Measurements from ENCODE around the gene FHIT.

FHIT gene

DNA sequence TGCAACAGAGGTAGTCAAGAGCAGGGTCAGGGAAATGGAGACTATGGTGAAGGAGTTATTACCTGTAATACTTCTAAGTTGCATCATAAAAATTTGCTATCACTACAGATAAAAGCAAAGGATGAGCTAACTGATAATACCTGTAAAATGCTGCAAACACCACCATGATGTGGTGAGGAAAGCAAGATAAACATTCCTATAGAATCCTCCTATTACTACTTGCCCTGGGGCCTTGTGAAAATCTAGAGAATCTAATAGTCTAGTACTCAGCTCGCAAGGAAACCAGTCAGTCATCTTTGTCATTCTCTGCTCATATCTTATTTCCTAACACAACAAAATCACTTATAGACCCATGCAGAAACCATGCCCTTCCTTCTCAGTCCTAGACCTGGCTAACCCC, 899.8 kb downstream of the FHIT start:
- intact Hi-C loops (cut with DNase I; ENCODE audit: low total_unique reads), result no loop called here
- TF ChIP-seq, protein P1, sequence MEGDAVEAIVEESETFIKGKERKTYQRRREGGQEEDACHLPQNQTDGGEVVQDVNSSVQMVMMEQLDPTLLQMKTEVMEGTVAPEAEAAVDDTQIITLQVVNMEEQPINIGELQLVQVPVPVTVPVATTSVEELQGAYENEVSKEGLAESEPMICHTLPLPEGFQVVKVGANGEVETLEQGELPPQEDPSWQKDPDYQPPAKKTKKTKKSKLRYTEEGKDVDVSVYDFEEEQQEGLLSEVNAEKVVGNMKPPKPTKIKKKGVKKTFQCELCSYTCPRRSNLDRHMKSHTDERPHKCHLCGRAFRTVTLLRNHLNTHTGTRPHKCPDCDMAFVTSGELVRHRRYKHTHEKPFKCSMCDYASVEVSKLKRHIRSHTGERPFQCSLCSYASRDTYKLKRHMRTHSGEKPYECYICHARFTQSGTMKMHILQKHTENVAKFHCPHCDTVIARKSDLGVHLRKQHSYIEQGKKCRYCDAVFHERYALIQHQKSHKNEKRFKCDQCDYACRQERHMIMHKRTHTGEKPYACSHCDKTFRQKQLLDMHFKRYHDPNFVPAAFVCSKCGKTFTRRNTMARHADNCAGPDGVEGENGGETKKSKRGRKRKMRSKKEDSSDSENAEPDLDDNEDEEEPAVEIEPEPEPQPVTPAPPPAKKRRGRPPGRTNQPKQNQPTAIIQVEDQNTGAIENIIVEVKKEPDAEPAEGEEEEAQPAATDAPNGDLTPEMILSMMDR (IDR thresholded peaks at IDR 0.05), result no peak
- no peak overlapping the region for H3K27ac ChIP-seq
- H3K4me3 ChIP-seq, result no peak overlapping the region
- H3K9me3 ChIP-seq, result no peaks in the 10 kb centered on the region
- no peak for DNase-seq
- H3K27me3 ChIP-seq, result no peaks in the 10 kb centered on the region
- no peaks in the 10 kb centered on the region for H3K36me3 ChIP-seq
- no peaks in the 10 kb centered on the region for H3K4me1 ChIP-seq

DNA sequence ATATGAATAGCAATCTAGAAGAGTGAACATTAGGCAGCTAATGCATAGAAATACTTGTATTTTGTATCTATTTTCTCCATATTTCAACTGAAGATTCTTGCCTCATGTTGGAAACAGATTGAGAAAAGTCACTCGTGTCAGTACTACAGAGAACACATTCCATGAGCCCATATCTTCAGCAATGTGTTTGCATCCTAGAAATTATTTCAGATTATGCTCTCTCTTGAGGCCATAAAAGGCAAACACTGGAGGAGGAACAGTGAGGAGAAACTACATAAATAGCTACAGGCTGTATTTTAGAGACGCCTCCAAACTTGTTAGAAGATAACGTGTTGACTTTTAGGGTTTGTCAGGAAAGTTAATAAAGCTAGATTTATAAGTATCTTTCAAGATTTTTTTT, 906.9 kb downstream of the FHIT start:
- Histone ChIP-seq H3K27ac (no peak overlapping the region), H3K4me1 (no peaks in the 10 kb centered on the region)
- intact Hi-C loops (cut with DNase I; ENCODE audit: low total_unique reads), result no loop called here

DNA sequence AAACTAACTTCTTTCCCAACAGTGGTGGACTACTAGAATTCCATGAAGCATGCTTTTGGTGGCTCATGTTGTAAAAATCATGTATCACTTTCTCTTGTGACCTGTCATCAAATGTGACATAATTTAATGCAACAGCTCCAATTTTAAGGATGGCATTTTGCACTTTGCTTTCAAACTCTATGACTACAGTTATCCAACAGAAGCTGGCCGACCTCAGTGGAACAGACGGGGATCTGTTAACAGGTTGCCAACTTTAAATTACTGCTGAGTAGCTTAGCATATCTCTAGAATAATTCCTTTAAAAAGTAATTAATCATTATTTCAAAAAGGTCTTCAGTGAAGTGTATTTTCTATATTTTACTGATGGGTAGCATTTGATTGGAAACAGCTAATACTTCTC, 907.4 kb downstream of the FHIT start:
- intact Hi-C loops (cut with DNase I; ENCODE audit: low total_unique reads), result no loop called here
- DNase-seq, result no peak

More for the DNA sequence above, 906.9 kb downstream of the FHIT start:
- H3K36me3 ChIP-seq, result no peaks in the 10 kb centered on the region
- TF ChIP-seq, protein P1 (IDR thresholded peaks at IDR 0.05), result no peak
- no peaks in the 10 kb centered on the region for H3K27me3 ChIP-seq
- H3K9me3 ChIP-seq, result no peaks in the 10 kb centered on the region
- no peak for DNase-seq
- H3K4me3 ChIP-seq, result no peak overlapping the region

DNA sequence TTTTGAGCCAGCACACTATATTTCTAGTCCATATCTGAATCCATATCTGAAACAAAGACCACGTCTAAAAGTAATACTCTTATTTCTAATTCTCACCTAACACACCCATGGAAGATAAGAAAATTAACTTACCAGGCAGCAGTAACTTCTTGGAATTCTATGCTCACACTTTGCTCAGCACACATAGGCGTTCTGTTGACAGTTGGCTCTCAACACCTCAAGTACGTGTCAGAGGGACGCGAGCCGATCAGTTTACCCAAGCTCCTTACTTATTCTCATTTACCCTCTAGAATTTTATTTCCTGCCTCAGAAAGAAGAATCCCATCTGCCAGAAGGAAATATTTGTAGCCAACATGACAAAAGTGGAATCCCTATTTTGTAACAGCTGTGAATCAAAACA, 911.9 kb downstream of the FHIT start:
- TF ChIP-seq, protein P1 (IDR thresholded peaks at IDR 0.05), result no peak

More for the DNA sequence above, 907.4 kb downstream of the FHIT start:
- no peaks in the 10 kb centered on the region for H3K36me3 ChIP-seq
- no peaks in the 10 kb centered on the region for H3K27me3 ChIP-seq
- no peak overlapping the region for H3K4me3 ChIP-seq
- no peaks in the 10 kb centered on the region for H3K4me1 ChIP-seq
- no peak overlapping the region for H3K27ac ChIP-seq
- TF ChIP-seq, protein P1 (IDR thresholded peaks at IDR 0.05), result no peak
- H3K9me3 ChIP-seq, result no peaks in the 10 kb centered on the region

DNA sequence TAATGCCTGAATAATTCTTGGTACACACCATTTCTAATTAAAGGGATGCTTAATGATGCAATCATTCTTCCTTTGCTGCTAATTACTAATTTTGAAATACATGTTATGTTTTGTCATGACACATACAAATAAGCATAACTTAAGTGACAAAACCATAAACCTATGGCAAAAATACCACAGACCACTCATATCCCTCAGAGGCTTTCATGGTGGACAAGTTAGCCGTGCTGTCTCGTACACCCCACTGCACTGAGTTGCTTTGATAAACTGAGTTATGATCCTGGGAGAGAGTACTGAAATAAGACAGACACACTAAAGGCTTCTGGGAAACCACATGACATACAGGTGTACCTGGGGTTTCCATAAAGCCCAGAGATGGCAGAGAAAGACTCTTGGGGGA, 913.8 kb downstream of the FHIT start:
- intact Hi-C loops (cut with DNase I; ENCODE audit: low total_unique reads), result no loop called here
- DNase-seq, result no peak

More for the DNA sequence above, 911.9 kb downstream of the FHIT start:
- DNase-seq, result no peak
- no peaks in the 10 kb centered on the region for H3K36me3 ChIP-seq
- no peaks in the 10 kb centered on the region for H3K27me3 ChIP-seq
- no peaks in the 10 kb centered on the region for H3K4me1 ChIP-seq
- H3K27ac ChIP-seq, result no peak overlapping the region
- H3K4me3 ChIP-seq, result no peak overlapping the region
- H3K9me3 ChIP-seq, result no peaks in the 10 kb centered on the region
- intact Hi-C loops (cut with DNase I; ENCODE audit: low total_unique reads), result no loop called here

More for the DNA sequence above, 913.8 kb downstream of the FHIT start:
- Histone ChIP-seq H3K9me3 (no peaks in the 10 kb centered on the region), H3K4me3 (no peak overlapping the region), H3K4me1 (no peaks in the 10 kb centered on the region), H3K27me3 (no peaks in the 10 kb centered on the region), H3K27ac (no peak overlapping the region), H3K36me3 (no peaks in the 10 kb centered on the region)
- TF ChIP-seq, protein P1 (IDR thresholded peaks at IDR 0.05), result no peak

Measured in tibial artery (tissue), 4 donors.